B cell (primary cell): ENCODE measurements around the gene KIF14.

Experiments used
- EZH2 ChIP-seq: IDR thresholded peaks from 2 replicates; pipeline ENCODE4 v1.6.1; 2012; ENCODE audit warnings: borderline replicate concordance, low read depth, mild to moderate bottlenecking, moderate library complexity, low read length; ENCODE audit not compliant: insufficient read depth, poor library complexity, severe bottlenecking
- TF ChIP-seq, protein P1 (sequence below): fragments of 200-600 bp; IDR thresholded peaks from one replicate; pipeline ENCODE4 v1.8.0; 2022; ENCODE audit warnings: antibody characterized with exemption, mild to moderate bottlenecking

DNA sequence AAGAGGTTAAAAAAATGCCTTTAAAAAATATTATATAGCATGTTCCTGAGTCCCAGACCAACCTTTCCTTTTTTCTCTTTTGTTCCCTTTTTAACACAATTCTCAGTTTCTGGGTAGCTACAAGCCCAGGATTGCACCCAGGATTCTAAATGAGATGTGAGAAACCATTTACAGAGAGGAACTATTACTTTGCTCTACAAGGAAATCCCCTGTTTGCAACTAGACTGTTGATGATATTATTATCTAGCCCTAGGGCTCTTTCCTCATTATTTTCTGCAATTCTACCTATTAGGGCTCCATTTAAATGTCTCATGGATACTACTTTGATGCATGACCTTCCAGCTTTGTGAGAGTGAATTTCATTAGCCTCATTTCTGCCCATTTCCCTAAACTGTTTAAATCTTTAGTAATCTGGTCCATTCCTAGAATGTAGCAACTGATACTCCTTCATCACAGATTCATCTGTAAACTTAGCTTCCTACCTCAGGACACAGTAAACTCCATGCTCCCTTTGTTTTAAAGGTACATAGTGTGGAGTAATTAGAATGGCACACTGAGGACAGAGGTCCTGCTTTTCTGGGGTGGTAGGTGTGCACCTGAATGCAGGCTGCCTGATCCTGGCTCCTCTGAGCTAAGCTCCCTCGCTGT is 7.1 kb upstream of the KIF14 start:
- TF ChIP-seq, protein P1, sequence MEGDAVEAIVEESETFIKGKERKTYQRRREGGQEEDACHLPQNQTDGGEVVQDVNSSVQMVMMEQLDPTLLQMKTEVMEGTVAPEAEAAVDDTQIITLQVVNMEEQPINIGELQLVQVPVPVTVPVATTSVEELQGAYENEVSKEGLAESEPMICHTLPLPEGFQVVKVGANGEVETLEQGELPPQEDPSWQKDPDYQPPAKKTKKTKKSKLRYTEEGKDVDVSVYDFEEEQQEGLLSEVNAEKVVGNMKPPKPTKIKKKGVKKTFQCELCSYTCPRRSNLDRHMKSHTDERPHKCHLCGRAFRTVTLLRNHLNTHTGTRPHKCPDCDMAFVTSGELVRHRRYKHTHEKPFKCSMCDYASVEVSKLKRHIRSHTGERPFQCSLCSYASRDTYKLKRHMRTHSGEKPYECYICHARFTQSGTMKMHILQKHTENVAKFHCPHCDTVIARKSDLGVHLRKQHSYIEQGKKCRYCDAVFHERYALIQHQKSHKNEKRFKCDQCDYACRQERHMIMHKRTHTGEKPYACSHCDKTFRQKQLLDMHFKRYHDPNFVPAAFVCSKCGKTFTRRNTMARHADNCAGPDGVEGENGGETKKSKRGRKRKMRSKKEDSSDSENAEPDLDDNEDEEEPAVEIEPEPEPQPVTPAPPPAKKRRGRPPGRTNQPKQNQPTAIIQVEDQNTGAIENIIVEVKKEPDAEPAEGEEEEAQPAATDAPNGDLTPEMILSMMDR = no peak
- TF ChIP-seq EZH2 = no peak
